Stimulated activated CD4-positive, alpha-beta T cell treated with anti-CD3 and anti-CD28 coated beads, Interleukin-4, amount 100 ng/mL, for 48 hours (primary cell): ENCODE results near the gene GIGYF1.
A peak's percentile ranks its signal among the peaks of the same experiment; 100 is the strongest.
"Not testable (repeated sequence)": the region's sequence is repeated elsewhere in the genome, so short reads cannot be mapped to it uniquely, and the experiment has no call there.

Experiments used
- DNase-seq, 2 donors: peaks; one replicate each; pipeline ENCODE4 v3.0.0-alpha.2; 2020; ENCODE audit warnings: low read depth in 2 of 2

The GIGYF1 gene

GRCh38 chr7:100671353-100672327 is 22.4 kb downstream of the GIGYF1 start:
- DNase-seq: no peak

- no peak for DNase-seq
Measured at GRCh38 chr7:100670074-100670473, 24.0 kb downstream of the GIGYF1 start.

GRCh38 chr7:100669106-100669505 is 24.9 kb downstream of the GIGYF1 start:
- DNase-seq: not testable (repeated sequence)

- DNase-seq: no peak
Measured at GRCh38 chr7:100668069-100668449, 26.0 kb downstream of the GIGYF1 start.

GRCh38 chr7:100667331-100668068 is 26.6 kb downstream of the GIGYF1 start:
- DNase-seq: no peak

- DNase-seq: no peak
Measured at GRCh38 chr7:100665168-100665726, 28.8 kb downstream of the GIGYF1 start.

- not testable (repeated sequence) for DNase-seq
Measured at GRCh38 chr7:100662194-100662776, 31.8 kb downstream of the GIGYF1 start.

- DNase-seq: peak; percentile 50 to 65
Measured at GRCh38 chr7:100655908-100656674, 38.0 kb downstream of the GIGYF1 start, which contains the start of gene ACTL6B. TSS of gene ACTL6B (minus strand) at chr7:100656448. CDS start at chr7:100656354, 94 bp downstream.

- DNase-seq: no peak
Measured at GRCh38 chr7:100654908-100655831, 38.9 kb downstream of the GIGYF1 start.

GRCh38 chr7:100649826-100650565 is 44.1 kb downstream of the GIGYF1 start:
- DNase-seq: no peak

- peak; percentile 22 to 27 for DNase-seq
Measured at GRCh38 chr7:100642534-100642907, 51.5 kb downstream of the GIGYF1 start.

- no peak for DNase-seq
Measured at GRCh38 chr7:100641860-100642533, 52.1 kb downstream of the GIGYF1 start.

- DNase-seq: no peak
Measured at GRCh38 chr7:100641463-100641859, 52.6 kb downstream of the GIGYF1 start, which contains the start of gene TFR2. TSS of gene TFR2 (minus strand) at chr7:100641552. CDS start at chr7:100641509, 43 bp downstream.

- DNase-seq: no peak
Measured at GRCh38 chr7:100640517-100641440, 53.3 kb downstream of the GIGYF1 start.

- DNase-seq: no peak
Measured at GRCh38 chr7:100639995-100640516, 54.0 kb downstream of the GIGYF1 start.

GRCh38 chr7:100632951-100633717 is 60.9 kb downstream of the GIGYF1 start:
- DNase-seq: peak; percentile 39 to 63
